NB4 (cell line): ENCODE results near the gene TBCB.

Source experiments
- POLR2A ChIP-seq: IDR thresholded peaks from 2 replicates; pipeline ENCODE4 v1.6.1; 2011; ENCODE audit warnings: mild to moderate bottlenecking; ENCODE audit not compliant: insufficient read length; ENCODE audit errors: extremely low read depth
- TF ChIP-seq, protein P1 (sequence below): IDR thresholded peaks from one replicate; pipeline ENCODE4 v1.5.1; 2012; ENCODE audit warnings: low read depth, low read length
- TF ChIP-seq, protein P2 (sequence below): IDR thresholded peaks from 2 replicates; pipeline ENCODE4 v1.6.1; 2011; ENCODE audit warnings: low read depth, low read length

DNA sequence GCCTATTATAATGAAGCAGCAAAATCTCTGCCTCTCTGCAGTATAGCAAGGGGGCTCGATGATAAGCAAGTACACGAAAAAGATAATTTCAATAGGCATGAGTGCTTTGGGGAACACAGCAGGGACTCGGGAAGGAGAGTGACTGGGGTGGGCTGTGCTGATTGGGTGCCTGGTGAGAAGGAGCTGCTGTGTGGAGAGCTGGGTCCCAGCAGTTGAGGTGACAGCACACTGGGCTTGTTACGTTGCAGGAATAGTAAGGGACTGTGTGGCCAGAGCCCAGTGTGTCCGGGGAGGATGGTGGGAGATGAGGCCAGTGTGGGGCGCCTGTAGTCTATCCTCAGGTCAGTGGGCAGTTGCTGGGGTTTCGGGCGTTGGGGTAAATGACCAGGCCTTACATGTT, 43.2 kb upstream of the TBCB start:
- no peak for TF ChIP-seq POLR2A
- TF ChIP-seq, protein P1, sequence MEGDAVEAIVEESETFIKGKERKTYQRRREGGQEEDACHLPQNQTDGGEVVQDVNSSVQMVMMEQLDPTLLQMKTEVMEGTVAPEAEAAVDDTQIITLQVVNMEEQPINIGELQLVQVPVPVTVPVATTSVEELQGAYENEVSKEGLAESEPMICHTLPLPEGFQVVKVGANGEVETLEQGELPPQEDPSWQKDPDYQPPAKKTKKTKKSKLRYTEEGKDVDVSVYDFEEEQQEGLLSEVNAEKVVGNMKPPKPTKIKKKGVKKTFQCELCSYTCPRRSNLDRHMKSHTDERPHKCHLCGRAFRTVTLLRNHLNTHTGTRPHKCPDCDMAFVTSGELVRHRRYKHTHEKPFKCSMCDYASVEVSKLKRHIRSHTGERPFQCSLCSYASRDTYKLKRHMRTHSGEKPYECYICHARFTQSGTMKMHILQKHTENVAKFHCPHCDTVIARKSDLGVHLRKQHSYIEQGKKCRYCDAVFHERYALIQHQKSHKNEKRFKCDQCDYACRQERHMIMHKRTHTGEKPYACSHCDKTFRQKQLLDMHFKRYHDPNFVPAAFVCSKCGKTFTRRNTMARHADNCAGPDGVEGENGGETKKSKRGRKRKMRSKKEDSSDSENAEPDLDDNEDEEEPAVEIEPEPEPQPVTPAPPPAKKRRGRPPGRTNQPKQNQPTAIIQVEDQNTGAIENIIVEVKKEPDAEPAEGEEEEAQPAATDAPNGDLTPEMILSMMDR: no peak
- TF ChIP-seq, protein P2, sequence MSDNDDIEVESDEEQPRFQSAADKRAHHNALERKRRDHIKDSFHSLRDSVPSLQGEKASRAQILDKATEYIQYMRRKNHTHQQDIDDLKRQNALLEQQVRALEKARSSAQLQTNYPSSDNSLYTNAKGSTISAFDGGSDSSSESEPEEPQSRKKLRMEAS: no peak
